ENCODE data around the gene NOP14.
"Not testable (repeated sequence)": the region's sequence is repeated elsewhere in the genome, so short reads cannot be mapped to it uniquely, and the experiment has no call there.

NOP14 gene

GRCh38 chr4:2942037-2942531, 21.1 kb downstream of the NOP14 start:
- DNase-seq (ENCODE audit: low spot score) = no peak
- in situ Hi-C loops (cut with MboI; ENCODE audit: low pct_unique_long_range_greater_than_20kb, low sequenced_read_pairs, unreplicated experiment) = no loop called here
- no peak for TF ChIP-seq CTCF (IDR thresholded peaks at IDR 0.05; ENCODE audit: extremely low read depth, insufficient read depth, missing control alignments)

GRCh38 chr4:2941138-2942036, 21.8 kb downstream of the NOP14 start:
- TF ChIP-seq CTCF (IDR thresholded peaks at IDR 0.05; ENCODE audit: extremely low read depth, insufficient read depth, missing control alignments) = no peak
- DNase-seq (ENCODE audit: low spot score) = no peak
- in situ Hi-C loops (cut with MboI; ENCODE audit: low pct_unique_long_range_greater_than_20kb, low sequenced_read_pairs, unreplicated experiment) = no loop called here

GRCh38 chr4:2940267-2941137, 22.7 kb downstream of the NOP14 start:
- TF ChIP-seq CTCF (IDR thresholded peaks at IDR 0.05; ENCODE audit: extremely low read depth, insufficient read depth, missing control alignments) = no peak
- DNase-seq (ENCODE audit: low spot score) = no peak
- in situ Hi-C loops (cut with MboI; ENCODE audit: low pct_unique_long_range_greater_than_20kb, low sequenced_read_pairs, unreplicated experiment) = no loop called here

GRCh38 chr4:2939383-2940243, 23.6 kb downstream of the NOP14 start:
- DNase-seq (ENCODE audit: low spot score) = no peak
- in situ Hi-C loops (cut with MboI; ENCODE audit: low pct_unique_long_range_greater_than_20kb, low sequenced_read_pairs, unreplicated experiment) = loop anchor here (10.0 kb wide), 1 partner anchor 165 kb away; no protein-coding TSS in a partner anchor
- TF ChIP-seq CTCF (IDR thresholded peaks at IDR 0.05; ENCODE audit: extremely low read depth, insufficient read depth, missing control alignments) = no peak

GRCh38 chr4:2938906-2939305, 24.3 kb downstream of the NOP14 start:
- DNase-seq (ENCODE audit: low spot score) = no peak
- TF ChIP-seq CTCF (IDR thresholded peaks at IDR 0.05; ENCODE audit: extremely low read depth, insufficient read depth, missing control alignments) = no peak
- in situ Hi-C loops (cut with MboI; ENCODE audit: low pct_unique_long_range_greater_than_20kb, low sequenced_read_pairs, unreplicated experiment) = loop anchor here (10.0 kb wide), 1 partner anchor 164 kb away; no protein-coding TSS in a partner anchor

- not testable (repeated sequence) for DNase-seq (ENCODE audit: low spot score)
- in situ Hi-C loops (cut with MboI; ENCODE audit: low pct_unique_long_range_greater_than_20kb, low sequenced_read_pairs, unreplicated experiment) = loop anchor here (10.0 kb wide), 1 partner anchor 164 kb away; no protein-coding TSS in a partner anchor
Measured at GRCh38 chr4:2938411-2938810, 24.8 kb downstream of the NOP14 start.
